ENCODE data around the gene LAS1L.
A peak's percentile ranks its signal among the peaks of the same experiment; 100 is the strongest.
"Not testable (repeated sequence)": the region's sequence is repeated elsewhere in the genome, so short reads cannot be mapped to it uniquely, and the experiment has no call there.

LAS1L gene

GRCh38 chrX:65534450-65535292 is at the start of gene LAS1L:
LAS1L (minus strand) TSS chrX:65534787; CDS start chrX:65534715, 72 bp downstream.
- peak; percentile 90 to 95 for DNase-seq

DNA sequence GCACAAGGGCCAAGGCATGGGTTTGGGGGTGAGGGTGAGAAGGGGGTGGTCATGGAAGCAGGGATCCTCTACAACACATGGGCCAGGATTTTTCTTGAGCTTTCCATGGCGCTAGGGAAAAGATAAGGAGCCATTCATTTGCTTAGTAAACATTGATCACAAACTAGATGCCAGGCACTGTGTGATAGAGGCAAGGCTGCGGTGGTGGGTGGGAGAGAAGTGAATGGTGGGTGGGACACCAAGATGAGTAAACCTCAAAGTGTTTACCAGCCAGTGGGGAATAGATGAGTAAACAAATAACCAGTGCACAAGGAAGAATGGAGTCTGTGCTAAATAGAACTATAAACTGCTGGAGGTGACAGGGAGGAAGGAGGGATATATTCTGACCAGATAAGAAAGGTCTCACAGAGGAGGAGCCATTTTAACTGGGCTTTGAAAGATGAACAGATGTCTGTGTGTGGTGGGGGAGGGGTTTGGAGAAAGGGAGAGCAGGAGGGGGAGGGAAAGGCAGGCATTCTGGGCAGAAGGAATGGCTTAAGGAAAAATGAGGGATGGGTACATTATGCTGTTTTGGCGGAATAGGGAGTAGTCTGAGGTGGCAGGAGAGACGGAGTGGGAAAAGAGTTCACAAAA is 48.0 kb upstream of the LAS1L start:
- no peak for DNase-seq

DNA sequence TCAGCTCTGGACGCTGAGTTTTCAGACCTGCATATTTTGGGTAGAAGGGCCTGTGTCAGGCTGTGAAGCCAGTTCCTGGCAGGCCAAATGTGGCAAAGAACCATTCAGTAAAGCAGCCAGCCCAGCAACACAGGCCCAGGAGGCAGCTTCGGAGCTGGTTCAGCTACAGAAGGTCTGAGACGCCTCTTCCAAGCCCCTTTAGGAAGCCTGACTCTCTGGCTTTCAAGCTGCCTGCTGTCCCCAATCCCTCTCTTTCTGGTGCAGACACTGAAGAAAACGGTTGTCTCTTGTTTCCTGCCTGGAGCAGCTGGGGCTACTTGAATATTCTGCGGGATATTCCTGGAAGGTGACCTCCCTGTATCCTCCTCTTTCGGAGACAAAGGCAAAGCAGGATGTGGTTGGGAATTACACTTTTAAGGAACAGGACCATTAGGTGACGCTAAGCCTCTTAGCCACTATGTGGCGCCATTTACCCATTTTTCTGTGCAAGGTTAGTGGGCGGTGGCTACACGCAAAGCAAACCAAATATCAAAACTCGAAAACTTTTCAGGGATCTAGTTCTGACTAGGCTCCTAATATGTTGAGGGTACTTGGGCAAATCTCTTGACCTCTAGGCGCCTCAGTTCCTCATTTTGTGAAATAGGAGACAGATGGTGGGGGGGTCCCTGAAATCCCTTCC is 47.2 kb upstream of the LAS1L start:
- DNase-seq = peak; percentile 2 to 71

GRCh38 chrX:65578346-65578745 is 43.8 kb upstream of the LAS1L start:
- DNase-seq = no peak

- no peak for DNase-seq
Observed at GRCh38 chrX:65576160-65576559, 41.6 kb upstream of the LAS1L start.

DNA sequence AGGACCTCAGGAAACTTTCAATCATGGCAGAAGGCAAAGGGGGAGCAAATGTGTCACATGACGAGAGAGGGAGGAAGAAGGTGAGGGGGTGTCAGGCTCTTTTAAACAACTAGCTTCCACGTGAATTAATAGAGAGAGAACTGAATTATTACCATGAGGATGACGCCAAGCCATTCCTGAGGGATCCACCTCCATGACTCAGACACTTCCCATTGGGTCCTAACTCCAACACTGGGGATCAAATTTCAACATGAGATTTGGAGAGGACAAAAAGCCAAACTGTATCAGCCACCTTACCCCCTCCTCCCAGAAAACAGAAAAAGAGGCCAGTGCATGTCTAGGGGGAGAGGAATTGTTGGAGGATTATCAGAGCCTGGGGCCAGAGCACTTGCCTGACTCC is 40.4 kb upstream of the LAS1L start:
- no peak for DNase-seq

- DNase-seq = no peak
Observed at GRCh38 chrX:65574356-65574755, 39.8 kb upstream of the LAS1L start.

GRCh38 chrX:65572971-65573370 is 38.4 kb upstream of the LAS1L start:
- no peak for DNase-seq

- not testable (repeated sequence) for DNase-seq
Observed at GRCh38 chrX:65562850-65563249, 28.3 kb upstream of the LAS1L start.

GRCh38 chrX:65551489-65552339 is 17.1 kb upstream of the LAS1L start:
- no peak for DNase-seq

DNA sequence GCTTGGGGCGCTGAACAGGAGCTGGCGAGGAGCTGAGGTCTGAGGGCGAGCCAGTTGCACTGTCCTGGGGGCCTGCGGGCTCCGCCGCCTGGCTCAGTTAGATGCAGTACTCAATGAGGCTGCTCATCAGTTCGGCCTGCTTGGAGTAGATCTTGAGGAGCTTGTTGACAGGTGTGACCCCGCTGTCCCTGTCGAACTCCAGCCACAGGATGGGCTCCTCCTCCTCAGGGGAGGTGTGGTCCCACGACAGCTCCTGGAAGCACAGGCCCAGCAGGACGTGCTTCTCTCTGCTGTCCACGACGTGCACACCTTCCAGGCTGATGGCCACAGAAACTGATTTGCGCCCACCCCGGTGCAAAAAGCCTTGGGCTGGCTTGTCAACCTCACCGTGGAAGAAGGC is 16.5 kb upstream of the LAS1L start:
- no peak for DNase-seq

GRCh38 chrX:65545456-65545855 is 10.9 kb upstream of the LAS1L start:
- no peak for DNase-seq

GRCh38 chrX:65537229-65537628 is 2.6 kb upstream of the LAS1L start:
- no peak for DNase-seq

DNA sequence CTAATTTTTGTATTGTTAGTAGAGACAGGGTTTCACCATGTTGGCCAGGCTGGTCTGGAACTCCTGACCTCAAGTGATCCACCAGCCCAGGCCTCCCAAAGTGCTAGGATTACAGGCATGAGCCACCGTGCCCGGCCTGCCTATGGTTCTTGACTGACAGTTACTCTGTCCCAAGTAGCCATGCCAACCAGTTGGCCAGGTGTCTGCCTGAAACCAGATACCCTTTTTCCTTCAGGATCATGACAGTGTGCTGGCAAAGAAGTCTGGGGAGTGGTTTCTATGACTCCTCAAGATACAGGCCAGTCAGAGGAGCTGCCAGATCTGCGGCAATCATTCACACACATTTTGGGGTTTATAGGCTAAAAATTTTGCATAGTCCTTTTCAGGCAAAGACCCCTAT is 1.7 kb upstream of the LAS1L start:
- DNase-seq = peak in 1 of 2 experiments; percentile 2

DNA sequence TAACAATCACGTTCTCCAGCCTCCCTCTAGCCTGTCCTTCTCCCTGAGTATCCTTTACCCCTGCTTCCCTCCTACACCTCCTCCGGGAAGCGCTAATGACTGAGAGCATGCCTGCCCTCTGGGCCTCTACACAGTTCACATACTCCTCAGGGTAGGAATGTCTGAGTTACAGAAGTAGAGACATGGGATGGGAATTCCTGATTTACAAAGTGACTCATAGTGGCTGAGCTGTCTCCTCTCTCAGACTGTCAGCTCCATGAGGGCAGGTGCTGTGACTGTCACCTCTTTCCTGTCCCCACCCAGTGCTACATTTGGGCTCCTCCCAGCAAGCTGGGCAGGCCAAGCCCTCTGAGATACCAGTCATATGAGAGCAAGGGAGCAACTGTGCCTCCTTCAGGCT is 2.6 kb downstream of the LAS1L start:
- DNase-seq = no peak

GRCh38 chrX:65528705-65529340 is 5.8 kb downstream of the LAS1L start:
- DNase-seq = peak; percentile 31 to 41

GRCh38 chrX:65528293-65528692 is 6.3 kb downstream of the LAS1L start:
- DNase-seq = no peak

- no peak for DNase-seq
Observed at GRCh38 chrX:65524139-65524538, 10.4 kb downstream of the LAS1L start.

DNA sequence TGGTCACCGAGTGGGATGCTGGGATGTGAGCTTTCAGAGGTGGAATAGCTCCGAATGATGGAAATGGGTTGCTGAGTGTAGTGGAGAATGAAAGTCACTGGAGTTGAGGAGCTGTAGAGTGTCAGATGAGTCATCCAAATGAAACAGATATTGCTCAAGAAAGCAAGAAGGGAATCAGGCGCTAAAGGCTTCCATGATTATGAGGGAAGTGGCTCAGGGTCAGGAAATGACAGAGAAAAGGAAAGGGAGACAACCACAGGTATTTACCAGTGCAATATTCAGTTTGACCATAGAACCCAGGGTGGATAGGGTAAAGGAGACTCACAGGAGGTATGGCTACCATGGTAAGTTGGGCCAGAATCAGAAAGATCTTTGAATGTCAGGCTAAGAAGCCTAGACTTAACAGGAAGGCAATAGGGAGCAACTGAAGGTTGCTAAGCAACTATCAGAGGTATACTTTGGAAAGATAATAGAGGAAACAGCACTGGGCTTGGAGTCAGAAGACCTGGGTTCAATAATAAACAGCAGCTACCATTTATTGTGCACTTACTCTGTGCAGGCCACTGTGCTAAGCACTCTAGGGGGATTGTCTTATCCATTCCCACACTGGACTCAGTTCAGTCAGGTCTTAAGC is 11.7 kb downstream of the LAS1L start:
- no peak for DNase-seq

DNA sequence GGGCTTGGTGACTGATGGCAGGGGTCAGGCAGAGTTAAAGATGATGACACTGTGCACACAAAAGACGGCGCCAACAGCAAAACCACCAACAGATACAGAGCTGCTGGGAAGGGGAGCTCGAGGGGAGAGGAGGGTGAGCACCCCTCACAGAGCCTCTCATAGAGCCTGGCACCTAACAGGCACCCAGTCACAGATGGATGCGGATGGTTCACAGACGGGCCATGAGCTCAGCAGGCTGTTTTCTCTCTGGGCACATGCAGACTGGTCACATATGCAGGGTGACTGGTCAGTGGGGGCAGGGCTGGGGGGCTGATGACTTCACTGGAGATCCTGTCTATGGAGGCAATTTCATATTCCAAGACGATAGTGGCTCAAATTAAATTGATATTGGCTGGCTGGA is 15.1 kb downstream of the LAS1L start:
- not testable (repeated sequence) for DNase-seq

GRCh38 chrX:65518980-65519379 is 15.6 kb downstream of the LAS1L start:
- not testable (repeated sequence) for DNase-seq

- no peak for DNase-seq
Observed at GRCh38 chrX:65517923-65518322, 16.7 kb downstream of the LAS1L start.
